Coronary artery (tissue), 2 donors: ENCODE data around the gene FBXL20.
A peak's percentile ranks its signal among the peaks of the same experiment; 100 is the strongest.

Source experiments
- DNase-seq: peaks from one replicate; pipeline ENCODE4 v3.0.0-alpha.2; 2017; ENCODE audit warnings: low spot score
- H3K27ac ChIP-seq, 2 donors: fragments of 200-600 bp; sonication (generic); one replicate each; pipeline ENCODE4 v1.5.1; 2016 to 2019
- H3K4me3 ChIP-seq: fragments of 200-600 bp; sonication (generic); 2 replicates; pipeline ENCODE4 v1.5.1; 2016; ENCODE audit warnings: mild to moderate bottlenecking, moderate library complexity
- TF ChIP-seq, protein P1 (sequence below): fragments of 200-600 bp; sonication (generic); IDR thresholded peaks from one replicate; pipeline ENCODE4 v1.5.1; 2019; ENCODE audit warnings: antibody characterized with exemption

Gene FBXL20

GRCh38 chr17:39361064-39361463 lies 40.4 kb downstream of the FBXL20 start:
- DNase-seq = no peak
- Histone ChIP-seq H3K4me3 (no peak overlapping the region), H3K27ac (no peak overlapping the region)
- TF ChIP-seq, protein P1, sequence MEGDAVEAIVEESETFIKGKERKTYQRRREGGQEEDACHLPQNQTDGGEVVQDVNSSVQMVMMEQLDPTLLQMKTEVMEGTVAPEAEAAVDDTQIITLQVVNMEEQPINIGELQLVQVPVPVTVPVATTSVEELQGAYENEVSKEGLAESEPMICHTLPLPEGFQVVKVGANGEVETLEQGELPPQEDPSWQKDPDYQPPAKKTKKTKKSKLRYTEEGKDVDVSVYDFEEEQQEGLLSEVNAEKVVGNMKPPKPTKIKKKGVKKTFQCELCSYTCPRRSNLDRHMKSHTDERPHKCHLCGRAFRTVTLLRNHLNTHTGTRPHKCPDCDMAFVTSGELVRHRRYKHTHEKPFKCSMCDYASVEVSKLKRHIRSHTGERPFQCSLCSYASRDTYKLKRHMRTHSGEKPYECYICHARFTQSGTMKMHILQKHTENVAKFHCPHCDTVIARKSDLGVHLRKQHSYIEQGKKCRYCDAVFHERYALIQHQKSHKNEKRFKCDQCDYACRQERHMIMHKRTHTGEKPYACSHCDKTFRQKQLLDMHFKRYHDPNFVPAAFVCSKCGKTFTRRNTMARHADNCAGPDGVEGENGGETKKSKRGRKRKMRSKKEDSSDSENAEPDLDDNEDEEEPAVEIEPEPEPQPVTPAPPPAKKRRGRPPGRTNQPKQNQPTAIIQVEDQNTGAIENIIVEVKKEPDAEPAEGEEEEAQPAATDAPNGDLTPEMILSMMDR = no peak

- TF ChIP-seq, protein P1 = no peak
- H3K27ac ChIP-seq = peak overlapping the region in 1 of 2 donors; percentile 8
Measured at GRCh38 chr17:39360537-39360936, 40.9 kb downstream of the FBXL20 start.

GRCh38 chr17:39359994-39360393 lies 41.4 kb downstream of the FBXL20 start:
- DNase-seq = no peak
- no peak overlapping the region for H3K27ac ChIP-seq
- TF ChIP-seq, protein P1 = no peak

More at GRCh38 chr17:39360537-39360936, 40.9 kb downstream of the FBXL20 start:
- DNase-seq = no peak
- H3K4me3 ChIP-seq = no peak overlapping the region

GRCh38 chr17:39357986-39358385 lies 43.4 kb downstream of the FBXL20 start:
- no peak for DNase-seq
- Histone ChIP-seq H3K27ac (no peak overlapping the region), H3K4me3 (no peak overlapping the region)
- TF ChIP-seq, protein P1 = no peak

More at GRCh38 chr17:39359994-39360393, 41.4 kb downstream of the FBXL20 start:
- H3K4me3 ChIP-seq = no peak overlapping the region

GRCh38 chr17:39357488-39357887 lies 43.9 kb downstream of the FBXL20 start:
- H3K27ac ChIP-seq = no peak overlapping the region
- no peak overlapping the region for H3K4me3 ChIP-seq
- DNase-seq = no peak
- TF ChIP-seq, protein P1 = no peak

DNA sequence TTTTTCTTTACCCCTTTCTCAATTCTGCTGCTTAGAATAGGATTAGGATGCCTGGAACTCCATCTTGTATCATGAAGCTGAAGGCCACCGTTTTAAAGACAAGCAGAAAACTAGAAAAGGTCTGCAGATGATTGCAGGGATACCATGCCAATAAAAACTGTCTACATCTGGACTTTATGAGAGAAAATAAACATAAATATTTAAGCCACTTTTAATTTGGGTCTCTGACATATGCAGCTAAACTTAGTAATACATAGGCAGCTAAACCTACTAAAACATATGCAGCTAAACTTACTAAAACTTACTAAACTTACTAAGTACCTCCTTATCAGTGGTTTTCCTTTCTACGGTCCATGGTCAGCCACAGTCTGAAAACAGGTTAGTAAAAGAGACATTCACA lies 48.4 kb downstream of the FBXL20 start:
- no peak for DNase-seq
- TF ChIP-seq, protein P1 = no peak
- Histone ChIP-seq H3K4me3 (no peak overlapping the region), H3K27ac (no peak overlapping the region)

DNA sequence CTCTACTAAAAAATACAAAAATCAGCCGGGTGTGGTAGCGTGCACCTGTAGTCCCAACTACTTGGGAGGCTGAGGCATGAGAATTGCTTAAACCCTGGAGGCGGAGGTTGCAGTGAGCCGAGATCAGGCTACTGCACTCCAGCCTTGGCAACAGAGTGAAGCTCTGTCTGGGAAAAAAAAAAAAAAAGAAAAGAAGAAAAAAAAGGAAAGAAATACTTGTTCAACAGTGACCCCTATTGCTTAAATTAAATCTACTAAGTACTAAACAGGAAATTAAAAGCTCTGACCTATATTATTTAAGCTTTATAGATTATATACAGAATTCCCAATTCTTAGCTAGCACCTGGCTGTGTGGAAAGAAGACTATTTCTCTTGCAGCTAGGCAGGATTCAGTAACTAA lies 48.9 kb downstream of the FBXL20 start:
- no peak overlapping the region for H3K4me3 ChIP-seq
- no peak for DNase-seq
- TF ChIP-seq, protein P1 = no peak
- no peak overlapping the region for H3K27ac ChIP-seq
